GM19324 (cell line): ENCODE measurements around the gene IGFBP2.

Source experiments
- ATAC-seq: cut with Tn5 transposase; IDR thresholded peaks from one replicate; pipeline ENCODE4 v1.9.1; 2021; ENCODE audit warnings: mild to moderate bottlenecking, moderate library complexity; ENCODE audit not compliant: unreplicated experiment, low FRiP score

IGFBP2 gene

GRCh38 chr2:216659276-216659675 is 26.1 kb downstream of the IGFBP2 start:
- ATAC-seq = no peak

- no peak for ATAC-seq
Measured at GRCh38 chr2:216660496-216660895, 27.3 kb downstream of the IGFBP2 start.

GRCh38 chr2:216661051-216661450 is 27.8 kb downstream of the IGFBP2 start:
- no peak for ATAC-seq

- no peak for ATAC-seq
Measured at GRCh38 chr2:216661639-216662375, 28.6 kb downstream of the IGFBP2 start.

- no peak for ATAC-seq
Measured at GRCh38 chr2:216663106-216663505, 29.9 kb downstream of the IGFBP2 start.

GRCh38 chr2:216663846-216664245 is 30.6 kb downstream of the IGFBP2 start:
- no peak for ATAC-seq

GRCh38 chr2:216664593-216665034 is 31.4 kb downstream of the IGFBP2 start:
- ATAC-seq = no peak

- ATAC-seq = no peak
Measured at GRCh38 chr2:216665242-216665641, 32.0 kb downstream of the IGFBP2 start.

GRCh38 chr2:216665717-216666116 is 32.5 kb downstream of the IGFBP2 start:
- no peak for ATAC-seq

- peak; percentile 76 for ATAC-seq
Measured at GRCh38 chr2:216666461-216667233, 33.4 kb downstream of the IGFBP2 start.

GRCh38 chr2:216670266-216671080 is 37.3 kb downstream of the IGFBP2 start:
- no peak for ATAC-seq

GRCh38 chr2:216671081-216671411 is 37.8 kb downstream of the IGFBP2 start:
- ATAC-seq = no peak

GRCh38 chr2:216671791-216672343 is 38.6 kb downstream of the IGFBP2 start:
- no peak for ATAC-seq

GRCh38 chr2:216672466-216672865 is 39.2 kb downstream of the IGFBP2 start:
- ATAC-seq = no peak

- no peak for ATAC-seq
Measured at GRCh38 chr2:216673021-216673420, 39.8 kb downstream of the IGFBP2 start.

GRCh38 chr2:216673609-216674008 is 40.4 kb downstream of the IGFBP2 start:
- ATAC-seq = no peak

- ATAC-seq = no peak
Measured at GRCh38 chr2:216674376-216674775, 41.2 kb downstream of the IGFBP2 start.

GRCh38 chr2:216676630-216677029 is 43.4 kb downstream of the IGFBP2 start:
- ATAC-seq = no peak

- no peak for ATAC-seq
Measured at GRCh38 chr2:216677439-216678097, 44.3 kb downstream of the IGFBP2 start.

- no peak for ATAC-seq
Measured at GRCh38 chr2:216678098-216678465, 44.9 kb downstream of the IGFBP2 start.
